ENCODE data around the gene TMEM100.

DNA sequence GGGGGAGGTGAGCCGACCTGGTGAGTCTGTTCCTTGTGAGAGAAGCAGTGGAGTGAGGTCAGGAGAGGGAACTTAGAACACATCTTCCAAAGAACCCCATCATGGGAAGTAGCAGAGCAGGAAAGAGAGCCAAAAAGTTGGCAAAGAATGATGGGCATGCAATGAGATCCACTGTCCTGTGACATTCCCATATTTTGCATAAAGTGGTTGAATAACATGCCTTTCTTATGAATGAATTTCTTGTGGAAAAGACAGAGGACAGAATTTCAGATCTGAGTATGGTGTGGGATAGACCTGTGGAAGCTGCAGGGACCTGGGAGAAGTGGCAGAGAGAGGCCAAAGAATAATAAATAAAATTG is 41.3 kb downstream of the TMEM100 start:
- TF ChIP-seq, protein P1, sequence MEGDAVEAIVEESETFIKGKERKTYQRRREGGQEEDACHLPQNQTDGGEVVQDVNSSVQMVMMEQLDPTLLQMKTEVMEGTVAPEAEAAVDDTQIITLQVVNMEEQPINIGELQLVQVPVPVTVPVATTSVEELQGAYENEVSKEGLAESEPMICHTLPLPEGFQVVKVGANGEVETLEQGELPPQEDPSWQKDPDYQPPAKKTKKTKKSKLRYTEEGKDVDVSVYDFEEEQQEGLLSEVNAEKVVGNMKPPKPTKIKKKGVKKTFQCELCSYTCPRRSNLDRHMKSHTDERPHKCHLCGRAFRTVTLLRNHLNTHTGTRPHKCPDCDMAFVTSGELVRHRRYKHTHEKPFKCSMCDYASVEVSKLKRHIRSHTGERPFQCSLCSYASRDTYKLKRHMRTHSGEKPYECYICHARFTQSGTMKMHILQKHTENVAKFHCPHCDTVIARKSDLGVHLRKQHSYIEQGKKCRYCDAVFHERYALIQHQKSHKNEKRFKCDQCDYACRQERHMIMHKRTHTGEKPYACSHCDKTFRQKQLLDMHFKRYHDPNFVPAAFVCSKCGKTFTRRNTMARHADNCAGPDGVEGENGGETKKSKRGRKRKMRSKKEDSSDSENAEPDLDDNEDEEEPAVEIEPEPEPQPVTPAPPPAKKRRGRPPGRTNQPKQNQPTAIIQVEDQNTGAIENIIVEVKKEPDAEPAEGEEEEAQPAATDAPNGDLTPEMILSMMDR (IDR thresholded peaks at IDR 0.05), result no peak
- TF ChIP-seq EZH2 (IDR thresholded peaks at IDR 0.05; ENCODE audit: borderline replicate concordance, insufficient read depth, low read depth, low read length, poor library complexity, severe bottlenecking), result no peak

Measured in B cell (primary cell).